SK-N-SH (cell line): ENCODE results near the gene ID1. TPM values are rescaled to one million over a fixed set of nuclear protein-coding genes. Genes with fewer than 3 reads are reported as not detected.

Source experiments
- CTCF ChIA-PET: fragments of 300-600, 350-600 bp; formaldehyde crosslinking; extraction: SDS; loops from one replicate; lab custom pipeline; 2021; lab: Yijun Ruan, JAX
- POLR2A ChIA-PET: fragments of 350-600 bp; sonication (Branson Sonifier 250); formaldehyde crosslinking; extraction: SDS; loops from one replicate; lab custom pipeline; 2020; ENCODE audit warnings: antibody characterized with exemption, inconsistent platforms; lab: Yijun Ruan, JAX
- DNase-seq: peaks from one replicate; pipeline ENCODE4 v3.0.0; 2012
- H2AFZ ChIP-seq: fragments of 200-600 bp; sonication (generic); 2 replicates; pipeline ENCODE4 v1.8.1; 2016; ENCODE audit warnings: antibody characterized with exemption, mild to moderate bottlenecking, low read depth
- H3F3A ChIP-seq: fragments of 200-600 bp; sonication (generic); replicated peaks from 2 replicates; pipeline ENCODE3; 2016; ENCODE audit warnings: antibody characterized with exemption, mild to moderate bottlenecking; ENCODE audit not compliant: insufficient read depth
- H3K27ac ChIP-seq, 2 experiments: fragments of 200-500 bp in 1 of 2; fragments of 200-600 bp in 1 of 2; sonication (Bioruptor generic) in 1 of 2; sonication (generic), shearing (Covaris generic) in 1 of 2; 2 replicates each; pipeline versions ENCODE4 v1.5.1 to v1.6.1; 2014 to 2016; ENCODE audit warnings: low read depth in 2 of 2, inconsistent platforms in 1 of 2, low read length in 1 of 2, mild to moderate bottlenecking in 1 of 2, mixed read lengths in 1 of 2
- H3K27me3 ChIP-seq: fragments of 200-600 bp; sonication (generic), shearing (Covaris generic); 2 replicates; pipeline ENCODE4 v1.6.1; 2016; ENCODE audit warnings: mixed run types; ENCODE audit not compliant: insufficient read depth
- H3K36me3 ChIP-seq, 2 experiments: fragments of 200-500 bp in 1 of 2; fragments of 200-600 bp in 1 of 2; sonication (Bioruptor generic) in 1 of 2; sonication (generic) in 1 of 2; replicated peaks in 1 of 2; 2 replicates each; pipeline versions ENCODE3 to v1.5.1; 2014 to 2016; ENCODE audit warnings: low read length in 1 of 2, mild to moderate bottlenecking in 1 of 2; ENCODE audit not compliant: insufficient read depth in 2 of 2, control insufficient read depth in 1 of 2
- H3K4me1 ChIP-seq, 2 experiments: fragments of 200-500 bp in 1 of 2; fragments of 200-600 bp in 1 of 2; sonication (Bioruptor generic) in 1 of 2; sonication (generic), shearing (Covaris generic) in 1 of 2; 2 replicates each; pipeline versions ENCODE4 v1.5.1 to v1.6.1; 2014 to 2016; ENCODE audit warnings: low read depth in 1 of 2, low read length in 1 of 2, mixed run types in 1 of 2; ENCODE audit not compliant: insufficient read depth in 2 of 2, control insufficient read depth in 1 of 2
- H3K4me2 ChIP-seq: fragments of 200-600 bp; sonication (generic), shearing (Covaris generic); 2 replicates; pipeline ENCODE4 v1.6.1; 2017; ENCODE audit warnings: mixed run types
- H3K4me3 ChIP-seq, 2 experiments: fragments of 200-500 bp in 1 of 2; fragments of 200-600 bp in 1 of 2; sonication (Bioruptor generic) in 1 of 2; sonication (generic), shearing (Covaris generic) in 1 of 2; 2 replicates each; pipeline versions ENCODE4 v1.5.1 to v1.8.1; 2014 to 2016; ENCODE audit warnings: low read depth in 2 of 2, inconsistent platforms in 1 of 2, low read length in 1 of 2, mild to moderate bottlenecking in 1 of 2, mixed read lengths in 1 of 2, moderate library complexity in 1 of 2
- H3K79me2 ChIP-seq: fragments of 200-600 bp; sonication (generic); 2 replicates; pipeline ENCODE4 v1.8.1; 2017; ENCODE audit warnings: mild to moderate bottlenecking; ENCODE audit not compliant: insufficient read depth
- H3K9ac ChIP-seq: fragments of 200-600 bp; sonication (generic); 2 replicates; pipeline ENCODE4 v1.6.1; 2017; ENCODE audit warnings: mixed run types
- H3K9me2 ChIP-seq: fragments of 200-600 bp; sonication (generic); 2 replicates; pipeline ENCODE4 v1.6.1; 2017; ENCODE audit warnings: mixed run types
- H3K9me3 ChIP-seq: fragments of 200-600 bp; sonication (generic); 2 replicates; pipeline ENCODE4 v1.6.1; 2017; ENCODE audit warnings: mixed run types, mild to moderate bottlenecking, moderate library complexity
- H4K20me1 ChIP-seq: fragments of 200-600 bp; sonication (generic); 2 replicates; pipeline ENCODE4 v1.6.1; 2017; ENCODE audit warnings: mild to moderate bottlenecking, mixed run types; ENCODE audit not compliant: insufficient read depth
- CTCF ChIP-seq: fragments of 200-600 bp; sonication (generic); IDR thresholded peaks from 2 replicates; pipeline ENCODE4 v1.6.1; 2017; ENCODE audit warnings: antibody characterized with exemption, mild to moderate bottlenecking, moderate library complexity
- EP300 ChIP-seq, 2 experiments: IDR thresholded peaks; 2 replicates each; pipeline versions ENCODE4 v1.4.0 to v1.6.1; 2012; ENCODE audit warnings: borderline replicate concordance in 1 of 2, low read depth in 1 of 2, low read length in 1 of 2
- EZH2phosphoT487 ChIP-seq: fragments of 200-600 bp; sonication (generic); IDR thresholded peaks from 2 replicates; pipeline ENCODE4 v1.6.1; 2017; ENCODE audit warnings: low read depth, mixed run types, mild to moderate bottlenecking, antibody characterized with exemption, moderate library complexity, borderline replicate concordance
- FOXM1 ChIP-seq: IDR thresholded peaks from 2 replicates; pipeline ENCODE4 v1.4.0; 2012; ENCODE audit warnings: low read depth, mild to moderate bottlenecking
- GABPA ChIP-seq: IDR thresholded peaks from 2 replicates; pipeline ENCODE4 v1.4.0; 2012; ENCODE audit warnings: low read depth, mild to moderate bottlenecking
- JUND ChIP-seq: IDR thresholded peaks from 2 replicates; pipeline ENCODE4 v1.4.0; 2012
- MAX ChIP-seq: IDR thresholded peaks from 2 replicates; pipeline ENCODE4 v1.4.0; 2012; ENCODE audit warnings: low read depth
- NFIC ChIP-seq: IDR thresholded peaks from 2 replicates; pipeline ENCODE4 v1.4.0; 2012; ENCODE audit warnings: borderline replicate concordance
- PBX3 ChIP-seq: IDR thresholded peaks from 2 replicates; pipeline ENCODE4; 2012
- RAD21 ChIP-seq: IDR thresholded peaks from 2 replicates; pipeline ENCODE4 v1.6.1; 2012; ENCODE audit warnings: mild to moderate bottlenecking, low read length
- SIN3A ChIP-seq: IDR thresholded peaks from 2 replicates; pipeline ENCODE4 v1.6.1; 2012; ENCODE audit warnings: low read depth, mild to moderate bottlenecking, low read length, moderate library complexity, borderline replicate concordance
- SMC3 ChIP-seq: IDR thresholded peaks from 2 replicates; pipeline ENCODE4 v1.6.1; 2012; ENCODE audit warnings: low read depth, low read length, improper control_type of control experiment
- TAF1 ChIP-seq: IDR thresholded peaks from 2 replicates; pipeline ENCODE4 v1.6.1; 2012; ENCODE audit warnings: low read depth, mild to moderate bottlenecking, low read length, moderate library complexity, borderline replicate concordance
- TCF12 ChIP-seq: IDR thresholded peaks from 2 replicates; pipeline ENCODE4 v1.4.0; 2012
- USF1 ChIP-seq: IDR thresholded peaks from 2 replicates; pipeline ENCODE4 v1.4.0; 2012; ENCODE audit warnings: low read depth, borderline replicate concordance
- USF2 ChIP-seq: fragments of 150-350 bp; IDR thresholded peaks from 2 replicates; pipeline ENCODE4 v1.6.1; 2017; ENCODE audit warnings: antibody characterized with exemption, low read length, low read depth, borderline replicate concordance
- ZBTB33 ChIP-seq: IDR thresholded peaks from 2 replicates; pipeline ENCODE4 v1.4.0; 2012; ENCODE audit warnings: low read depth, borderline replicate concordance
- WGBS: methylation state at CpG from one replicate; pipeline ENCODE4 v1.1.6; 2017; ENCODE audit warnings: low lambda C conversion rate; 5-methylcytosine and 5-hydroxymethylcytosine counted together
- polyA plus RNA-seq, 3 experiments: library from polyadenylated mRNA; depleted of rRNA; stranded (reverse); fragments of >200 nt; gene quantifications; 2 replicates each; pipeline ENCODE4 v1.2.3, GENCODE V29; 2012

ID1 gene
- polyA plus RNA-seq, 1 of the 3 experiments (the other 2 are of a cell fraction), result 493 TPM

GRCh38 chr20:31566319-31566657 is 38.8 kb upstream of the ID1 start (continued):
- TF ChIP-seq ZBTB33 (no peak), RAD21 (no peak), SIN3A (no peak), USF2 (no peak), EP300 (IDR thresholded peaks at IDR 0.05; ENCODE audit: borderline replicate concordance in 1 of 2, low read depth in 1 of 2, low read length in 1 of 2) (no peak), EZH2phosphoT487 (no peak), USF1 (no peak), MAX (no peak)
- TF ChIP-seq, all 33 proteins: peak for 0

GRCh38 chr20:31566658-31567379 is 38.3 kb upstream of the ID1 start:
- H3K36me3 ChIP-seq, result peaks cover 29 to 36% of the 10 kb centered on the region in 2 experiments
- 64% methylated on average over 10 of the region's 14 CpGs for WGBS
- POLR2A ChIA-PET, result interaction anchor here (0.6 to 8.9 kb wide), 3 partner anchors 10 to 74 kb away, joined by 3 to 181 read pairs (median 7); no protein-coding TSS in a partner anchor
- TF ChIP-seq USF2, result no peak
- no peak for TF ChIP-seq SIN3A
- no peak for TF ChIP-seq PBX3
- TF ChIP-seq EZH2phosphoT487, result no peak
- no peak for TF ChIP-seq CTCF
- TF ChIP-seq JUND, result no peak
- no peak for TF ChIP-seq ZBTB33
- TF ChIP-seq FOXM1, result no peak
- TF ChIP-seq TAF1, result no peak
- TF ChIP-seq SMC3, result no peak
- no peak for TF ChIP-seq USF1
- no peak for TF ChIP-seq GABPA
- no peak for TF ChIP-seq NFIC
- no peak for TF ChIP-seq TCF12

More at GRCh38 chr20:31566658-31567379, 38.3 kb upstream of the ID1 start:
- Histone ChIP-seq H3K4me1 (peaks cover 38 to 55% of the 10 kb centered on the region in 2 experiments), H3K27ac (peak overlapping the region; percentile 15 to 99; a peak in 3 of 4 replicates), H3K4me2 (no peak overlapping the region), H3K9ac (no peak overlapping the region), H3K9me3 (no peaks in the 10 kb centered on the region), H4K20me1 (no peaks in the 10 kb centered on the region), H2AFZ (no peak overlapping the region), H3K79me2 (peaks cover 4% of the 10 kb centered on the region; the same call in 1 of the 2 replicates), H3F3A (peaks cover 55% of the 10 kb centered on the region), H3K4me3 (no peak overlapping the region), H3K9me2 (no peaks in the 10 kb centered on the region), H3K27me3 (no peaks in the 10 kb centered on the region)
- no peak for DNase-seq
- CTCF ChIA-PET, result interaction anchor here (1.1 to 31.0 kb wide), 4 partner anchors 9 to 157 kb away, joined by 3 to 1802 read pairs (median 85); partner anchors contain the start of genes BCL2L1 and ID1
